ENCODE measurements around the gene GNG14. TPM values are rescaled to one million over a fixed set of nuclear protein-coding genes. Genes with fewer than 3 reads are reported as not detected.

The GNG14 gene
- total and polyA plus RNA-seq, 2 experiments from 2014 or later = not detected

DNA sequence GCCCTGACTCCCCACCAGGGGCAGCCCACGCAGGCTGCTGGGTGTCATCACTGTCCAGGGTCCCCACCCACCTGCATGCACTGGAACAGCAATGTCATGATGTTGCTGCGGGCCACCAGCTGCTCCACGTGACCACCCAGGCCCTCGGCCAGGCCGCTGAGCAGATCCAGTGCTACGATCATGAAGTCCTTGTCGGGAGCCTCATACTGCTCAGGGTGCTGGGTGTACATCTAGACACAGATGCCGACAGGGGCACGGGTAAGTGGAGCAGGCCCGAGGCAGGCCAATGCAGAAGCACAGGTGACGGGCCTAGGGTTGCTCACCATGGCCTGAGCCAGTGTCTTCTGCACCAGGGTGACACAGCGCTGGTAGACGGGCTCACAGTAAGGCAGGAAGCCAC, 17.4 kb downstream of the GNG14 start:
- Mint-ChIP-seq H3K36me3 (ENCODE audit: low read depth) (peaks cover 91% of the 10 kb centered on the region), H3K27me3 (ENCODE audit: insufficient read depth, low read depth, poor library complexity) (peaks cover 16% of the 10 kb centered on the region), H3K4me1 (peaks cover 9% of the 10 kb centered on the region; the same call in 2 of the 3 replicates), H3K4me3 (no peak overlapping the region), H3K27ac (peak overlapping the region; percentile 59; the same call in 1 of the 2 replicates), H3K9me3 (no peaks in the 10 kb centered on the region)
- H3K4me3 ChIP-seq = no peak overlapping the region
- DNase-seq (ENCODE audit: low spot score) = no peak
- peaks cover 4% of the 10 kb centered on the region; the same call in 1 of the 2 replicates for H3K79me2 ChIP-seq (replicated peaks; ENCODE audit: insufficient read depth)
- H3K27ac ChIP-seq (ENCODE audit: low read depth) = no peak overlapping the region
- TF ChIP-seq, protein P1, sequence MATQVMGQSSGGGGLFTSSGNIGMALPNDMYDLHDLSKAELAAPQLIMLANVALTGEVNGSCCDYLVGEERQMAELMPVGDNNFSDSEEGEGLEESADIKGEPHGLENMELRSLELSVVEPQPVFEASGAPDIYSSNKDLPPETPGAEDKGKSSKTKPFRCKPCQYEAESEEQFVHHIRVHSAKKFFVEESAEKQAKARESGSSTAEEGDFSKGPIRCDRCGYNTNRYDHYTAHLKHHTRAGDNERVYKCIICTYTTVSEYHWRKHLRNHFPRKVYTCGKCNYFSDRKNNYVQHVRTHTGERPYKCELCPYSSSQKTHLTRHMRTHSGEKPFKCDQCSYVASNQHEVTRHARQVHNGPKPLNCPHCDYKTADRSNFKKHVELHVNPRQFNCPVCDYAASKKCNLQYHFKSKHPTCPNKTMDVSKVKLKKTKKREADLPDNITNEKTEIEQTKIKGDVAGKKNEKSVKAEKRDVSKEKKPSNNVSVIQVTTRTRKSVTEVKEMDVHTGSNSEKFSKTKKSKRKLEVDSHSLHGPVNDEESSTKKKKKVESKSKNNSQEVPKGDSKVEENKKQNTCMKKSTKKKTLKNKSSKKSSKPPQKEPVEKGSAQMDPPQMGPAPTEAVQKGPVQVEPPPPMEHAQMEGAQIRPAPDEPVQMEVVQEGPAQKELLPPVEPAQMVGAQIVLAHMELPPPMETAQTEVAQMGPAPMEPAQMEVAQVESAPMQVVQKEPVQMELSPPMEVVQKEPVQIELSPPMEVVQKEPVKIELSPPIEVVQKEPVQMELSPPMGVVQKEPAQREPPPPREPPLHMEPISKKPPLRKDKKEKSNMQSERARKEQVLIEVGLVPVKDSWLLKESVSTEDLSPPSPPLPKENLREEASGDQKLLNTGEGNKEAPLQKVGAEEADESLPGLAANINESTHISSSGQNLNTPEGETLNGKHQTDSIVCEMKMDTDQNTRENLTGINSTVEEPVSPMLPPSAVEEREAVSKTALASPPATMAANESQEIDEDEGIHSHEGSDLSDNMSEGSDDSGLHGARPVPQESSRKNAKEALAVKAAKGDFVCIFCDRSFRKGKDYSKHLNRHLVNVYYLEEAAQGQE (IDR thresholded peaks at IDR 0.05; ENCODE audit: unreplicated experiment) = no peak
- no peak for TF ChIP-seq ZNF331 (CRISPR knock-in tag; IDR thresholded peaks at IDR 0.05; ENCODE audit: low read depth)
- TF ChIP-seq ZNF462 (CRISPR knock-in tag; IDR thresholded peaks at IDR 0.05) = no peak
- no peak for TF ChIP-seq STAT1 (IDR thresholded peaks at IDR 0.05; ENCODE audit: unreplicated experiment)
- TF ChIP-seq, protein P2, sequence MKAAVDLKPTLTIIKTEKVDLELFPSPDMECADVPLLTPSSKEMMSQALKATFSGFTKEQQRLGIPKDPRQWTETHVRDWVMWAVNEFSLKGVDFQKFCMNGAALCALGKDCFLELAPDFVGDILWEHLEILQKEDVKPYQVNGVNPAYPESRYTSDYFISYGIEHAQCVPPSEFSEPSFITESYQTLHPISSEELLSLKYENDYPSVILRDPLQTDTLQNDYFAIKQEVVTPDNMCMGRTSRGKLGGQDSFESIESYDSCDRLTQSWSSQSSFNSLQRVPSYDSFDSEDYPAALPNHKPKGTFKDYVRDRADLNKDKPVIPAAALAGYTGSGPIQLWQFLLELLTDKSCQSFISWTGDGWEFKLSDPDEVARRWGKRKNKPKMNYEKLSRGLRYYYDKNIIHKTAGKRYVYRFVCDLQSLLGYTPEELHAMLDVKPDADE (IDR thresholded peaks at IDR 0.05) = no peak
- TF ChIP-seq, protein P3, sequence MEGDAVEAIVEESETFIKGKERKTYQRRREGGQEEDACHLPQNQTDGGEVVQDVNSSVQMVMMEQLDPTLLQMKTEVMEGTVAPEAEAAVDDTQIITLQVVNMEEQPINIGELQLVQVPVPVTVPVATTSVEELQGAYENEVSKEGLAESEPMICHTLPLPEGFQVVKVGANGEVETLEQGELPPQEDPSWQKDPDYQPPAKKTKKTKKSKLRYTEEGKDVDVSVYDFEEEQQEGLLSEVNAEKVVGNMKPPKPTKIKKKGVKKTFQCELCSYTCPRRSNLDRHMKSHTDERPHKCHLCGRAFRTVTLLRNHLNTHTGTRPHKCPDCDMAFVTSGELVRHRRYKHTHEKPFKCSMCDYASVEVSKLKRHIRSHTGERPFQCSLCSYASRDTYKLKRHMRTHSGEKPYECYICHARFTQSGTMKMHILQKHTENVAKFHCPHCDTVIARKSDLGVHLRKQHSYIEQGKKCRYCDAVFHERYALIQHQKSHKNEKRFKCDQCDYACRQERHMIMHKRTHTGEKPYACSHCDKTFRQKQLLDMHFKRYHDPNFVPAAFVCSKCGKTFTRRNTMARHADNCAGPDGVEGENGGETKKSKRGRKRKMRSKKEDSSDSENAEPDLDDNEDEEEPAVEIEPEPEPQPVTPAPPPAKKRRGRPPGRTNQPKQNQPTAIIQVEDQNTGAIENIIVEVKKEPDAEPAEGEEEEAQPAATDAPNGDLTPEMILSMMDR (conservative IDR thresholded peaks at IDR 0.05; ENCODE audit: low read depth in 2 of 2) = no peak
- TF ChIP-seq CREB1 (CRISPR knock-in tag; IDR thresholded peaks at IDR 0.05; ENCODE audit: low read depth) = no peak
- TF ChIP-seq EZH2 (IDR thresholded peaks at IDR 0.05; ENCODE audit: low read depth, unreplicated experiment) = no peak
- no peak for TF ChIP-seq NANOG (IDR thresholded peaks at IDR 0.05; ENCODE audit: borderline replicate concordance)
- no peak for TF ChIP-seq EZH2phosphoT487 (IDR thresholded peaks at IDR 0.05; ENCODE audit: unreplicated experiment)
- TF ChIP-seq ZNF114 (CRISPR knock-in tag; IDR thresholded peaks at IDR 0.05) = no peak
- TF ChIP-seq POLR2AphosphoS5 (IDR thresholded peaks at IDR 0.05; ENCODE audit: low read depth) = no peak
- no peak for TF ChIP-seq JUNB (IDR thresholded peaks at IDR 0.05; ENCODE audit: unreplicated experiment)
- H3K9me2 ChIP-seq (ENCODE audit: insufficient read depth) = no peaks in the 10 kb centered on the region
- peaks cover 26% of the 10 kb centered on the region for H4K20me1 ChIP-seq (replicated peaks; ENCODE audit: insufficient read depth)
- H3K4me2 ChIP-seq = no peak overlapping the region
- peaks cover 71% of the 10 kb centered on the region for H3K36me3 ChIP-seq (ENCODE audit: insufficient read depth)
- no peaks in the 10 kb centered on the region for H3K27me3 ChIP-seq (ENCODE audit: insufficient read depth)
- H2AFZ ChIP-seq = no peak overlapping the region
- H3K4me1 ChIP-seq (ENCODE audit: insufficient read depth) = no peaks in the 10 kb centered on the region
- H3F3A ChIP-seq (replicated peaks; ENCODE audit: low read depth) = peaks cover 56% of the 10 kb centered on the region
- no peak for ATAC-seq

Measured in GM23338 (cell line).